Smooth muscle cell (in vitro differentiated cells): ENCODE data around the gene TVP23A. TPM values are rescaled to one million over a fixed set of nuclear protein-coding genes. Genes with fewer than 3 reads are reported as not detected.

ENCODE experiments used
- DNase-seq: peaks from one replicate; lab custom pipeline; 2025; ENCODE audit not compliant: unreplicated experiment; lab: John Stamatoyannopoulos, UW
- H2AFZ ChIP-seq: fragments of 200-600 bp; sonication (generic); 2 replicates; pipeline ENCODE4 v1.6.0; 2016; ENCODE audit warnings: antibody characterized with exemption, low read depth, mild to moderate bottlenecking
- H3F3A ChIP-seq: fragments of 200-600 bp; sonication (generic); 2 replicates; pipeline ENCODE4 v1.6.0; 2017; ENCODE audit warnings: antibody characterized with exemption, low read depth
- H3K27ac ChIP-seq: fragments of 200-600 bp; sonication (generic); 2 replicates; pipeline ENCODE4 v1.5.1; 2016; ENCODE audit warnings: low read depth, mild to moderate bottlenecking
- H3K27me3 ChIP-seq: fragments of 200-600 bp; sonication (generic); 2 replicates; pipeline ENCODE4 v1.6.1; 2016; ENCODE audit warnings: low read depth, mild to moderate bottlenecking
- H3K36me3 ChIP-seq: fragments of 200-600 bp; sonication (generic); 2 replicates; pipeline ENCODE4 v1.5.1; 2016; ENCODE audit warnings: low read depth
- H3K4me1 ChIP-seq: fragments of 200-600 bp; sonication (generic); 2 replicates; pipeline ENCODE4 v1.5.1; 2016; ENCODE audit warnings: low read depth
- H3K4me2 ChIP-seq: fragments of 200-600 bp; sonication (generic); 2 replicates; pipeline ENCODE4 v1.6.0; 2016; ENCODE audit warnings: mild to moderate bottlenecking
- H3K4me3 ChIP-seq: fragments of 200-600 bp; sonication (generic); 2 replicates; pipeline ENCODE4 v1.5.1; 2016; ENCODE audit warnings: mild to moderate bottlenecking
- H3K79me2 ChIP-seq: fragments of 200-600 bp; sonication (generic); 2 replicates; pipeline ENCODE4 v1.6.0; 2016; ENCODE audit warnings: low read depth, mild to moderate bottlenecking
- H3K9ac ChIP-seq: fragments of 200-600 bp; sonication (generic); 2 replicates; pipeline ENCODE4 v1.6.0; 2016; ENCODE audit warnings: low read depth
- H3K9me3 ChIP-seq: fragments of 200-600 bp; sonication (generic); replicated peaks from 2 replicates; pipeline ENCODE4 v1.5.1; 2016; ENCODE audit warnings: low read depth
- H4K20me1 ChIP-seq: fragments of 200-600 bp; sonication (generic); 2 replicates; pipeline ENCODE4 v1.6.0; 2016; ENCODE audit warnings: low read depth
- CTCF ChIP-seq: fragments of 200-600 bp; sonication (generic); IDR thresholded peaks from 2 replicates; pipeline ENCODE4 v1.5.1; 2017; ENCODE audit warnings: borderline replicate concordance, mild to moderate bottlenecking, antibody characterized with exemption; ENCODE audit not compliant: insufficient read depth, poor library complexity, severe bottlenecking
- WGBS: methylation state at CpG from one replicate; pipeline ENCODE4 v1.1.7; 2016; ENCODE audit warnings: low lambda C conversion rate; 5-methylcytosine and 5-hydroxymethylcytosine counted together
- polyA plus RNA-seq: library from polyadenylated mRNA; unstranded; fragments of >200 nt; fragmentation: Nextera tagmentation; extraction: Ambion mirVana; gene quantifications from 2 replicates; pipeline ENCODE4 v1.2.1, GENCODE V29; 2016
- total RNA-seq: library from RNA; depleted of rRNA; stranded (reverse); fragments of >200 nt; gene quantifications from 2 replicates; pipeline ENCODE4 v1.2.3, GENCODE V29; 2014

Gene TVP23A
- total and polyA plus RNA-seq, 2 experiments from 2014 or later: 0.13 to 0.45 TPM

- H4K20me1 ChIP-seq: no peaks in the 10 kb centered on the region
- WGBS: 75% methylated on average over 4 of the region's 4 CpGs
- no peak overlapping the region for H2AFZ ChIP-seq
- no peak for DNase-seq
- H3K27ac ChIP-seq: peak overlapping the region; percentile 80
- no peaks in the 10 kb centered on the region for H3K4me1 ChIP-seq
- no peaks in the 10 kb centered on the region for H3F3A ChIP-seq
- no peaks in the 10 kb centered on the region for H3K36me3 ChIP-seq
- H3K4me2 ChIP-seq: no peak overlapping the region
- H3K9me3 ChIP-seq: no peaks in the 10 kb centered on the region
- no peaks in the 10 kb centered on the region for H3K79me2 ChIP-seq
- no peak for TF ChIP-seq CTCF
- no peak overlapping the region for H3K4me3 ChIP-seq
- no peaks in the 10 kb centered on the region for H3K27me3 ChIP-seq
- H3K9ac ChIP-seq: no peak overlapping the region
These were observed 63.7 kb downstream of the TVP23A start for GRCh38 chr16:10754941-10755340.

- no peak for TF ChIP-seq CTCF
- no peaks in the 10 kb centered on the region for H3K27me3 ChIP-seq
- no peak overlapping the region for H3K9ac ChIP-seq
- no peaks in the 10 kb centered on the region for H3K36me3 ChIP-seq
- no peaks in the 10 kb centered on the region for H3F3A ChIP-seq
- H3K4me1 ChIP-seq: no peaks in the 10 kb centered on the region
- H3K9me3 ChIP-seq: no peaks in the 10 kb centered on the region
- H3K27ac ChIP-seq: no peak overlapping the region
- H4K20me1 ChIP-seq: no peaks in the 10 kb centered on the region
- H3K4me3 ChIP-seq: no peak overlapping the region
- H2AFZ ChIP-seq: no peak overlapping the region
- 98% methylated on average over 7 of the region's 7 CpGs for WGBS
- no peak for DNase-seq
- no peaks in the 10 kb centered on the region for H3K79me2 ChIP-seq
- no peak overlapping the region for H3K4me2 ChIP-seq
These were observed 64.9 kb downstream of the TVP23A start for GRCh38 chr16:10753670-10754069.

- WGBS: 98% methylated on average over 10 of the region's 10 CpGs
- Histone ChIP-seq H3K9ac (no peak overlapping the region), H3F3A (no peaks in the 10 kb centered on the region), H3K4me2 (no peak overlapping the region), H3K4me1 (no peaks in the 10 kb centered on the region), H3K27ac (no peak overlapping the region), H3K9me3 (no peaks in the 10 kb centered on the region), H3K4me3 (no peak overlapping the region), H3K27me3 (no peaks in the 10 kb centered on the region), H2AFZ (no peak overlapping the region), H4K20me1 (no peaks in the 10 kb centered on the region), H3K79me2 (no peaks in the 10 kb centered on the region), H3K36me3 (no peaks in the 10 kb centered on the region)
- DNase-seq: no peak
- no peak for TF ChIP-seq CTCF
These were observed 65.6 kb downstream of the TVP23A start for GRCh38 chr16:10752843-10753523.

GRCh38 chr16:10751291-10751697 is 67.3 kb downstream of the TVP23A start:
- 89% methylated on average over 13 of the region's 13 CpGs for WGBS
- H3K36me3 ChIP-seq: no peaks in the 10 kb centered on the region

More at GRCh38 chr16:10751291-10751697, 67.3 kb downstream of the TVP23A start:
- H3K27me3 ChIP-seq: no peaks in the 10 kb centered on the region
- H3K79me2 ChIP-seq: no peaks in the 10 kb centered on the region
- H3K4me1 ChIP-seq: no peaks in the 10 kb centered on the region
- no peaks in the 10 kb centered on the region for H4K20me1 ChIP-seq
- TF ChIP-seq CTCF: no peak
- H3K9me3 ChIP-seq: no peaks in the 10 kb centered on the region
- DNase-seq: no peak
- no peak overlapping the region for H3K27ac ChIP-seq
- H3K4me3 ChIP-seq: no peak overlapping the region
- H2AFZ ChIP-seq: no peak overlapping the region
- no peak overlapping the region for H3K4me2 ChIP-seq
- no peak overlapping the region for H3K9ac ChIP-seq
- no peaks in the 10 kb centered on the region for H3F3A ChIP-seq
